DMS79 treated with DMSO at 0.1 percent for 48 hours (cell line): ENCODE results near the gene CARMIL3.
"Not testable (repeated sequence)": the region's sequence is repeated elsewhere in the genome, so short reads cannot be mapped to it uniquely, and the experiment has no call there.

Experiments
- DNase-seq: peaks from one replicate; lab custom pipeline; 2025; lab: John Stamatoyannopoulos, UW

Gene CARMIL3

GRCh38 chr14:24096545-24097181 is 44.9 kb downstream of the CARMIL3 start:
- no peak for DNase-seq

GRCh38 chr14:24098229-24098926 is 46.6 kb downstream of the CARMIL3 start:
- DNase-seq, result no peak

- DNase-seq, result peak; percentile 85
Measured at GRCh38 chr14:24098927-24099813, 47.4 kb downstream of the CARMIL3 start.

GRCh38 chr14:24100197-24100981 is 48.6 kb downstream of the CARMIL3 start:
- no peak for DNase-seq

GRCh38 chr14:24100982-24101494 is 49.2 kb downstream of the CARMIL3 start:
- DNase-seq, result no peak

GRCh38 chr14:24102357-24103048 is 50.7 kb downstream of the CARMIL3 start:
- no peak for DNase-seq

GRCh38 chr14:24103451-24103850 is 51.6 kb downstream of the CARMIL3 start:
- DNase-seq, result no peak

GRCh38 chr14:24105609-24106239 is 53.9 kb downstream of the CARMIL3 start:
- not testable (repeated sequence) for DNase-seq

- DNase-seq, result no peak
Measured at GRCh38 chr14:24106672-24107271, 55.0 kb downstream of the CARMIL3 start.

GRCh38 chr14:24108336-24108874 is 56.6 kb downstream of the CARMIL3 start:
- DNase-seq, result no peak

- DNase-seq, result no peak
Measured at GRCh38 chr14:24110060-24110459, 58.3 kb downstream of the CARMIL3 start.

GRCh38 chr14:24110523-24110922 is 58.7 kb downstream of the CARMIL3 start:
- DNase-seq, result no peak

GRCh38 chr14:24113379-24113800 is 61.6 kb downstream of the CARMIL3 start:
- peak; percentile 48 for DNase-seq

- peak; percentile 96 for DNase-seq
Measured at GRCh38 chr14:24113801-24114531, 62.2 kb downstream of the CARMIL3 start.

GRCh38 chr14:24114532-24115421 is 63.0 kb downstream of the CARMIL3 start, which contains the start of the genes DCAF11 and NRL:
Gene DCAF11, plus strand, starts transcription at chr14:24114777. Its CDS starts 818 bp downstream, at chr14:24115595.
Gene NRL, minus strand, starts transcription at chr14:24114949. Its CDS starts 32,101 bp downstream, at chr14:24082848.
- DNase-seq, result peak; percentile 100

- DNase-seq, result no peak
Measured at GRCh38 chr14:24115422-24116127, 63.8 kb downstream of the CARMIL3 start.
